ENCODE data around the gene CHRM5.
"Not testable (repeated sequence)": the region's sequence is repeated elsewhere in the genome, so short reads cannot be mapped to it uniquely, and the experiment has no call there.

CHRM5 gene

GRCh38 chr15:34043813-34044212, 75.5 kb downstream of the CHRM5 start:
- DNase-seq: no peak

- DNase-seq: no peak
Measured at GRCh38 chr15:34046471-34047145, 78.3 kb downstream of the CHRM5 start.

GRCh38 chr15:34047893-34048775, 79.8 kb downstream of the CHRM5 start:
- no peak for DNase-seq

GRCh38 chr15:34049112-34049511, 80.8 kb downstream of the CHRM5 start:
- DNase-seq: no peak

- not testable (repeated sequence) for DNase-seq
Measured at GRCh38 chr15:34050385-34050784, 82.1 kb downstream of the CHRM5 start.

GRCh38 chr15:34054081-34054707, 85.9 kb downstream of the CHRM5 start:
- DNase-seq: no peak

GRCh38 chr15:34055868-34056595, 87.7 kb downstream of the CHRM5 start:
- DNase-seq: no peak

GRCh38 chr15:34056911-34057310, 88.6 kb downstream of the CHRM5 start:
- no peak for DNase-seq

- DNase-seq: no peak
Measured at GRCh38 chr15:34059476-34059875, 91.2 kb downstream of the CHRM5 start.

GRCh38 chr15:34059946-34060345, 91.6 kb downstream of the CHRM5 start:
- DNase-seq: no peak

- no peak for DNase-seq
Measured at GRCh38 chr15:34064438-34064837, 96.1 kb downstream of the CHRM5 start.

GRCh38 chr15:34065261-34065660, 97.0 kb downstream of the CHRM5 start:
- no peak for DNase-seq

GRCh38 chr15:34065941-34066340, 97.6 kb downstream of the CHRM5 start:
- no peak for DNase-seq

GRCh38 chr15:34070003-34070402, 101.7 kb downstream of the CHRM5 start:
- DNase-seq: no peak

- no peak for DNase-seq
Measured at GRCh38 chr15:34076785-34077184, 108.5 kb downstream of the CHRM5 start.

GRCh38 chr15:34078900-34079299, 110.6 kb downstream of the CHRM5 start:
- no peak for DNase-seq

GRCh38 chr15:34079904-34080303, 111.6 kb downstream of the CHRM5 start:
- DNase-seq: no peak

GRCh38 chr15:34084086-34084485, 115.8 kb downstream of the CHRM5 start:
- peak; percentile 10 for DNase-seq

- no peak for DNase-seq
Measured at GRCh38 chr15:34085746-34086145, 117.4 kb downstream of the CHRM5 start.

- DNase-seq: no peak
Measured at GRCh38 chr15:34099914-34100313, 131.6 kb downstream of the CHRM5 start.

GRCh38 chr15:34101366-34102174, 133.3 kb downstream of the CHRM5 start, which contains the start of the genes EMC7 and PGBD4:
TSS of gene EMC7 (minus strand) at chr15:34101862. CDS start at chr15:34101839, 23 bp downstream.
TSS of gene PGBD4 (plus strand) at chr15:34102083. CDS start at chr15:34102532, 449 bp downstream.
- DNase-seq: peak; percentile 99

Measured in midbrain (tissue), 1 donor.